Middle frontal gyrus (tissue), 1 donor: Measurements from ENCODE around the gene KCNG4.

ENCODE experiments used
- DNase-seq: peaks from one replicate; pipeline ENCODE4 v3.0.0-alpha.2; 2015; ENCODE audit warnings: low spot score; ENCODE audit errors: extremely low spot score

Gene KCNG4

GRCh38 chr16:84262939-84263338 is 23.1 kb upstream of the KCNG4 start:
- DNase-seq: no peak

GRCh38 chr16:84262031-84262430 is 22.2 kb upstream of the KCNG4 start:
- DNase-seq: no peak

GRCh38 chr16:84260766-84261554 is 21.1 kb upstream of the KCNG4 start:
- DNase-seq: no peak

GRCh38 chr16:84259691-84260090 is 19.9 kb upstream of the KCNG4 start:
- no peak for DNase-seq

- no peak for DNase-seq
These were observed 18.5 kb upstream of the KCNG4 start for GRCh38 chr16:84258266-84258665.

GRCh38 chr16:84255050-84255810 is 15.4 kb upstream of the KCNG4 start:
- no peak for DNase-seq

- DNase-seq: no peak
These were observed 14.2 kb upstream of the KCNG4 start for GRCh38 chr16:84254062-84254461.

GRCh38 chr16:84253173-84253572 is 13.4 kb upstream of the KCNG4 start:
- no peak for DNase-seq

GRCh38 chr16:84252184-84252583 is 12.4 kb upstream of the KCNG4 start:
- DNase-seq: no peak

- DNase-seq: no peak
These were observed 8.0 kb upstream of the KCNG4 start for GRCh38 chr16:84247844-84248243.

- no peak for DNase-seq
These were observed 7.5 kb upstream of the KCNG4 start for GRCh38 chr16:84247331-84247730.

- DNase-seq: no peak
These were observed 6.9 kb upstream of the KCNG4 start for GRCh38 chr16:84246679-84247077.

GRCh38 chr16:84245956-84246678 is 6.3 kb upstream of the KCNG4 start:
- no peak for DNase-seq

GRCh38 chr16:84244728-84245127 is 4.9 kb upstream of the KCNG4 start:
- DNase-seq: no peak

- no peak for DNase-seq
These were observed 3.9 kb upstream of the KCNG4 start for GRCh38 chr16:84243732-84244131.

- DNase-seq: no peak
These were observed 3.0 kb upstream of the KCNG4 start for GRCh38 chr16:84242839-84243238.

GRCh38 chr16:84241778-84242177 is 2.0 kb upstream of the KCNG4 start:
- DNase-seq: no peak

- DNase-seq: no peak
These were observed 643 bp upstream of the KCNG4 start for GRCh38 chr16:84240455-84240854.

- DNase-seq: no peak
These were observed 557 bp downstream of the KCNG4 start for GRCh38 chr16:84239141-84239769.

- no peak for DNase-seq
These were observed 1.6 kb downstream of the KCNG4 start for GRCh38 chr16:84237994-84238750.

GRCh38 chr16:84236671-84237070 is 3.1 kb downstream of the KCNG4 start:
- no peak for DNase-seq
